GM13976 (cell line): Measurements from ENCODE around the gene LRP1B.

Experiments used
- DNase-seq: peaks from one replicate; pipeline ENCODE4 v3.0.0; 2012; ENCODE audit warnings: low spot score
- in situ Hi-C: fragments of 300-500 bp; cut with MboI; formaldehyde crosslinking; loops from one replicate; pipeline ENCODE4 v1.12.0; 2022; ENCODE audit warnings: low sequenced_read_pairs, mixed read lengths, inconsistent platforms; ENCODE audit not compliant: unreplicated experiment
- TF ChIP-seq, protein P1 (sequence below): IDR thresholded peaks from 2 replicates; pipeline ENCODE4 v1.5.1; 2012; ENCODE audit warnings: borderline replicate concordance, mild to moderate bottlenecking; ENCODE audit not compliant: insufficient read depth; ENCODE audit errors: extremely low read depth, missing control alignments, control extremely low read depth

Gene LRP1B

GRCh38 chr2:140508756-140509155 is 1622.1 kb downstream of the LRP1B start:
- TF ChIP-seq, protein P1, sequence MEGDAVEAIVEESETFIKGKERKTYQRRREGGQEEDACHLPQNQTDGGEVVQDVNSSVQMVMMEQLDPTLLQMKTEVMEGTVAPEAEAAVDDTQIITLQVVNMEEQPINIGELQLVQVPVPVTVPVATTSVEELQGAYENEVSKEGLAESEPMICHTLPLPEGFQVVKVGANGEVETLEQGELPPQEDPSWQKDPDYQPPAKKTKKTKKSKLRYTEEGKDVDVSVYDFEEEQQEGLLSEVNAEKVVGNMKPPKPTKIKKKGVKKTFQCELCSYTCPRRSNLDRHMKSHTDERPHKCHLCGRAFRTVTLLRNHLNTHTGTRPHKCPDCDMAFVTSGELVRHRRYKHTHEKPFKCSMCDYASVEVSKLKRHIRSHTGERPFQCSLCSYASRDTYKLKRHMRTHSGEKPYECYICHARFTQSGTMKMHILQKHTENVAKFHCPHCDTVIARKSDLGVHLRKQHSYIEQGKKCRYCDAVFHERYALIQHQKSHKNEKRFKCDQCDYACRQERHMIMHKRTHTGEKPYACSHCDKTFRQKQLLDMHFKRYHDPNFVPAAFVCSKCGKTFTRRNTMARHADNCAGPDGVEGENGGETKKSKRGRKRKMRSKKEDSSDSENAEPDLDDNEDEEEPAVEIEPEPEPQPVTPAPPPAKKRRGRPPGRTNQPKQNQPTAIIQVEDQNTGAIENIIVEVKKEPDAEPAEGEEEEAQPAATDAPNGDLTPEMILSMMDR: no peak
- DNase-seq: no peak
- in situ Hi-C loops: no loop called here

GRCh38 chr2:140506606-140507005 is 1624.2 kb downstream of the LRP1B start:
- DNase-seq: no peak
- in situ Hi-C loops: no loop called here

DNA sequence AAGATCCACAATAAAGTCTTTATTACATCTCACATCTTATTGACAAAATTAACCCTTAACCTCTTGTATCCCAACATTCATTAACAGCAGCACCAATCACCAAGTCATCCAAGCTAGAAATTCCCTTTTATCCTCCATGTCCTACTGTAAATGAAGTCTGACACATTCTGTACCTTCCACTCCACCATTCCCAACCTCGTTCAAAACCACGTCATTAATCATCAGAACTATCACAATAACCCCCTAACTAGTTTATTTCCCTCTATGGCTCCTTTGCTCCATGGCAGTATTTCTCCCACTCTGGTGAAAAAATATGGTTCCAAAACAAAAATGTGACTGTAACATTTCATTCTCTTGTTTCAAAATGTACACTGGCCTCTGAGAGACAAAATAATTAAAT is 1626.2 kb downstream of the LRP1B start:
- in situ Hi-C loops: no loop called here
- TF ChIP-seq, protein P1: no peak
- DNase-seq: no peak

More at GRCh38 chr2:140506606-140507005, 1624.2 kb downstream of the LRP1B start:
- TF ChIP-seq, protein P1: no peak

GRCh38 chr2:140502951-140503630 is 1627.7 kb downstream of the LRP1B start:
- in situ Hi-C loops: no loop called here
- DNase-seq: no peak
- TF ChIP-seq, protein P1: no peak

GRCh38 chr2:140498360-140498759 is 1632.5 kb downstream of the LRP1B start:
- TF ChIP-seq, protein P1: no peak
- no peak for DNase-seq
- in situ Hi-C loops: no loop called here

- in situ Hi-C loops: no loop called here
- TF ChIP-seq, protein P1: no peak
- DNase-seq: no peak
Observed at GRCh38 chr2:140496714-140497113, 1634.1 kb downstream of the LRP1B start.

GRCh38 chr2:140491876-140492275 is 1638.9 kb downstream of the LRP1B start:
- DNase-seq: no peak
- in situ Hi-C loops: no loop called here
- TF ChIP-seq, protein P1: no peak
